ENCODE measurements around the gene VWF.

DNA sequence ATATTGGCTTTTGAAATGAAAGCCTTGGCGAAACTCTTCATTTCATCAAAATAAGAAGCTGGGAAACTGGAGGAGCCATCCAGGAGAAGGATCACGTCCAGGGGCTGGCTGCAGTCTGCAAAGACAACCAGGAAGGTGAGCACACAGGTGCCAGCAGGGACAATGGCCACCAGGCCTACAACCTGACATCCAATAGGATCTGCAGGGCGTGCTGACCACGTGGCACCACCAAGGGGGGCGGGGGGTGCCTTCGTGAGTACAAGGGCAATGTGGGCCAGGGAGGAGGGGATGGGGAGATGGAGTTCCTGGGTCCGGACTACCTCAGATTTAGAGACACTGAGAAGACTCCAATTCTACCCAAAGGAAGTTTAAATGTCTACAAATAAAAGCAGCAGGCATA is 107.7 kb downstream of the VWF start:
- TF ChIP-seq POLR2AphosphoS5 (IDR thresholded peaks at IDR 0.05; ENCODE audit: borderline replicate concordance, low read depth, low read length) (no peak), EZH2 (IDR thresholded peaks at IDR 0.05) (no peak)
